Activated CD8-positive, alpha-beta memory T cell treated with anti-CD3 and anti-CD28 coated beads, Interleukin-2, amount 50 U/mL, for 4 hours (primary cell): Measurements from ENCODE around the gene GFAP.
"Not testable (repeated sequence)": the region's sequence is repeated elsewhere in the genome, so short reads cannot be mapped to it uniquely, and the experiment has no call there.

Experiments
- DNase-seq: peaks from one replicate; pipeline ENCODE4 v3.0.0-alpha.2; 2020

Gene GFAP

DNA sequence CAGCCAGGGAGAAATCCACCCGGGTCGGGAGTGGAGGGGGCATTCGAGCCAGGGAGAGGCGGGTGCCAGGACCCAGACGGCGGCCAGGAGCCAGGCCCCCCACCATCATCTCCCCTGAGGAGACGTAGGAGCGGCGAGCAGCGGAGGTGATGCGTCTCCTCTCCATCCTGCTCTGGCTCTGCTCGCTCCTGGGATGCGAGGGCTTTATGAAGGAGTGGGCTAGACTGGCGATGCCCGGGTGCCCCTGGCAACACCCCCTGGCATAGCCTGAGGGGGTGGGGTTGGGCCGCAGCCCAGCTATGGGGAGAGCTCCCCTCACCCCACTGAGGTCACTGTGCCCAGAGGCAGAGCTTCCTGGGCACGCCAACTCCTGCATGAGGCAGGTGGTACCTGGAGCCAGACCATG, at the start of gene GFAP:
GFAP (minus strand) TSS at position 180 of the 406 bp plus-strand sequence; CDS start at position 166, 14 bp downstream.
- DNase-seq = no peak

DNA sequence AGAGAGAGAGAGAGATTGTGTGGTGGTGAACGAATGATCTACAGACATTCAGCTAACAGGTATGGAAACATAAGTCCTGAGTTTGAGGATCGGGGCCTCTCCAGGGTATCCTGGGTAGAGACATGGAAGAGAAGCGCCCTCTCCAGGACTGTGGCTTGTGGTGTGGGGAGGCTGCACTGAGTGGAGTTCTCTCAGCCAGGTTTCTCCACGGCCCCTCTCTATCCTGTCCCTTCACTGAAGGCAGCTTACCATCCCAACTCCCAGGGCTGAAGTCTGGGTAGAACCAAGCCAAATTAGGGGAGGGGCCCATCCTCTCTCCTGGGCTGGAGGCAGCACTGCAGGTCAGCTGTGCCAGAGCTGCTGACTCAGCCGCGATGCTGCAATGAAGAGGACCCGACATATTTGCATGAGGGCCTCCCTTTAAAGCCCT, 46.6 kb upstream of the GFAP start:
- no peak for DNase-seq

- DNase-seq = no peak
Observed at GRCh38 chr17:44960691-44961090, 45.4 kb upstream of the GFAP start.

GRCh38 chr17:44959821-44960531, 44.7 kb upstream of the GFAP start:
- peak; percentile 56 for DNase-seq

DNA sequence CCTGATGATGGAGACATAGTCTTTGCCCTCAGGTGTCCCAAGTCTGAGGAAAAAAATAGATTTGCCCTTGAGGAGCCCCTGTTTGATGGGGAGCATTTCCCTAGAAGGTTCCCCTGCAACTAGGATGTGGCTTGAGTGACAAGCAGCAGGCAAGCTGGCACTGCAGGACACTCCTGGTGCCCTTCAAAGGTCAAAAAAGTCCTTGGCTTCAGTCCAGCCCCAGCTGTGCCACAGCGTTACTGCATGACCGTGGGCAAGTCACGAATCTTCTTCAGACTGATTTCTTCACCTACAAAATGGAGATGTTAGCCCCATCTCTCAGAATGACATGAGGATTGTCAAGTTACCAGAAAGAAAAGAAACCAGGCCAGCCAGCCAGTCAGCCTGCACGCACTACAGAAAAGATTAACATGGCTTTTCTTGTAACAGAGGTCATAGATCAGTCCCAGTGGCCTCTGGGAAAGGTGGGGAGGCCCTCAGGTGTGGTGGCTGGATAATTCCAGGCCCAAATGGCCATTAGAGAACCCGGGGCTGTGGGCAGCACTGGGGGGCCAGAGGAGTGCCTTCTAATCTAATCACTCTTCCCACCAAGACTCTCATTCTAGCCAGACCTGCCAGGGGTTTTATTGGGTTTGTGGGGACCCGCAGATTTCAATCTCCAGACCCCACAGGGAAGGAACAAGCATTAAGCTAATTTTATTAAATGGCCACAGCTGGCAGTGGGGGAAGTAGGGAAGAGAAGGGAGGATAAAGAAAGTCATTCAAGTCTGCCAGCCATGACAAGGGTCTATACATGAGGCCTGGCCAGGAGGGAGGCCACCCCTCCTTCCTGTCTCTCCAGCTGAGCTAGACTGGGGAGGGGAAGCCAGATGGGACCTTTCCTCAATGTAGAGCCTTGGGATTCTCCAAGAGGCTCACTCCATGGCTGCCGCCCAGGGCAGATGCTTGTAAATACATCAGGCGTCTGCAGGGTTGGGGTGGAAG, 42.0 kb upstream of the GFAP start:
- DNase-seq = no peak

GRCh38 chr17:44955674-44956425, 40.5 kb upstream of the GFAP start:
- DNase-seq = no peak

DNA sequence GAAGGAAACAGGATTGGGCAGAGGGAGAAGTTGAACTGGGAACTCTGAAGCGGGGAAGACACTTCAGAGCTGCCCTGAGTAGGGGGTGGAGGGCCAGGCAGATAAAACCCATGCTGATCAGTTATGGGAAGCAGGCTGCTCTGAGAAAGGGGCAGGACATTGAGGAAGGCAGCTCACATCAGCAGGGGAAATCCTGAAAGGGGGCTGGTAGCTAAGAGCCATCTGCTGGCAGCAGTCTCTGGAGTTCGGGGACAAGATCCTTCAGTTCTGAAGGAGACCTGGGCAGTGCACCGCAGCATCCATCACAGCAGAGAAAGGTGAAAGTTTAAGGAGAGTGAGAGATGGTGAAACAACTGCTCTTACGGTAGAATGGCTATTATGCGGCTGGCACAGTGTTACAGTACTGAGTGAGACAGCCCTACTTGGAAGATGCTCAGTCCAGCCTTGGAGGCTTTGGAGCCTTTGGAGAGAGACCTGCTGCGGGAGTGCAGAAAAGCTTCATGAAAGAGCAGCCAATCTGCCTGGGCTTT, 37.7 kb upstream of the GFAP start:
- DNase-seq = no peak

GRCh38 chr17:44948315-44948795, 33.1 kb upstream of the GFAP start:
- no peak for DNase-seq

DNA sequence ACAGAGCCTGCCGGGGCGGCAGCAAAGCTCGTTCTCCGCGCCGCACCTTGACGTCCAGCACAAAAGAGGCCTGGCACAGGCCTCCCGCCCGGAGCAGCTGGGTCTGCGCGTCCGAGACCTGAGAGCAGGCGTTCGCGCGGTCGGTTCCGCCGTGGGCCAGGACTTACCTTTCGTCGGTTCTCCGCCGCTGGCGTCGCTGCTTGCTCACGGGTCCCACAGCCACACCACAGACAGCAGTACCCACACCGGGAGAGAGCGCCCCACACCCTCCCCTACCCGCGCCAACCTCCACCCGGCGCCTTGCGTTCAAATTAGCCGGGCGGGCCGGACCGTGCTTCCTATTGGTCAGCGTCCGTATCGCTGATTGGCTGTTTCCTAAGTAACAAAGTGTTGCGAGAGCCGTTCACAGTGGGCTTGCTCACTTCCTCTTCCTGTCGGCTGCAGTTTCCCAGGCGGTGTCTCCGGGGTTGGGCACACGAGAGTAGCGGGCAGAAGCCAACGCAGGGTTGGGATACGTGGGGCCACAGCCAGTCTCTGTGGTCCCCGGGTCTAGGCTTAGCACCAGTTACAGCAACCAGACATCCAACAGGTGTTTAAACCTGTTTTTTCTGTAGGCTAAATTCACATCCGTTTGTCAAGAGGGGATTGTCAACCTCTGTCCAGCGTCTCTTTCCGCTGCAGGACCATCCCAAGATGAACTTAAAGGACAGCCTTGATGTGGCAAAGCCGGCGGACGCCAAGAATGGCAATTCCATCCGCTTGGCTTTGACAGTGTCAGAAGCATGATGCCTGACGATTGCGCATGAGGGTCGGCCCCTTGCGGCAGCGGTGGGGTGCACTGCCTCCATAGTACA, 32.4 kb upstream of the GFAP start, which contains the start of gene KIF18B:
KIF18B (minus strand) TSS at position 313 of the 854 bp plus-strand sequence. CDS start 11,429 bp downstream, outside the sequence.
- DNase-seq = peak; percentile 82

GRCh38 chr17:44945652-44946051, 30.4 kb upstream of the GFAP start:
- DNase-seq = not testable (repeated sequence)

DNA sequence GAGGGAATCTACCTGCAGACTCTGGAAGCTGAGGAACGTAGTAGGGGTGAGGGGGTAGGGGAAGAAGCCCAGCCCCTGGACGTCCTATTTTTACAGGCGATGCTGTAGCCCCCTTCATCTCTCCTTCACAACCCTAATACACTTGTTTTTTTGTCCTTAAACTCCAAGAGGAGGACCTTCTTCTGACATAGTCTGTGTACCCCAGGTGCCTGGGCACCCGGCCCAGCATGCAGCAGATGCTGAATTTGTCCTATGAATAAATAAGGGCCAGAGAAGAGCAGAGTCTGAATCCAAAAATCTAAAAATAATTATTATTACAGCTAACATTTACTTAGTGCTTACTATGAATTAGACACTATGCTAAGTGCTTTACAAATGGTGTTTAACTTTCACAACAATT, 27.2 kb upstream of the GFAP start:
- DNase-seq = no peak

GRCh38 chr17:44941712-44942331, 26.5 kb upstream of the GFAP start:
- DNase-seq = no peak

DNA sequence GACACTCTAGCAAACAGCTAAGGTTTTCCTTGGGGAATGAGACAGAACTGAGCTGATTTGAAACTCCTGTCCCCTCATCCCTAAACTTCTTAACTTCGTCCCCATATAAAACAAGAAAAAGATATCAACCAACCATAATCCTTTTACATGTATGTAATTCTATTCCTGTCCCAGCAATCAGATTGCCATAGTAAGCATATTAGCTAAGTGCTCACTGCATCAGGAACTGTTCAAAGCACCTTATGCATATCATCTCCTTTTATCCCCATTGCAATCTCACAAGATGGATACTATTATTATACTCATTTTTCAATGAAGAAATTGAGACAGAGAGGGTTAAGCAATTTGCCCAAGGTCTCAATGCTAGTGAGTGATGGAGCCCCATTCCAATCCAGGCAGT, 25.5 kb upstream of the GFAP start:
- no peak for DNase-seq

- no peak for DNase-seq
Observed at GRCh38 chr17:44940317-44940716, 25.0 kb upstream of the GFAP start.

GRCh38 chr17:44935116-44935515, 19.8 kb upstream of the GFAP start:
- DNase-seq = no peak

- no peak for DNase-seq
Observed at GRCh38 chr17:44934745-44935105, 19.4 kb upstream of the GFAP start.

DNA sequence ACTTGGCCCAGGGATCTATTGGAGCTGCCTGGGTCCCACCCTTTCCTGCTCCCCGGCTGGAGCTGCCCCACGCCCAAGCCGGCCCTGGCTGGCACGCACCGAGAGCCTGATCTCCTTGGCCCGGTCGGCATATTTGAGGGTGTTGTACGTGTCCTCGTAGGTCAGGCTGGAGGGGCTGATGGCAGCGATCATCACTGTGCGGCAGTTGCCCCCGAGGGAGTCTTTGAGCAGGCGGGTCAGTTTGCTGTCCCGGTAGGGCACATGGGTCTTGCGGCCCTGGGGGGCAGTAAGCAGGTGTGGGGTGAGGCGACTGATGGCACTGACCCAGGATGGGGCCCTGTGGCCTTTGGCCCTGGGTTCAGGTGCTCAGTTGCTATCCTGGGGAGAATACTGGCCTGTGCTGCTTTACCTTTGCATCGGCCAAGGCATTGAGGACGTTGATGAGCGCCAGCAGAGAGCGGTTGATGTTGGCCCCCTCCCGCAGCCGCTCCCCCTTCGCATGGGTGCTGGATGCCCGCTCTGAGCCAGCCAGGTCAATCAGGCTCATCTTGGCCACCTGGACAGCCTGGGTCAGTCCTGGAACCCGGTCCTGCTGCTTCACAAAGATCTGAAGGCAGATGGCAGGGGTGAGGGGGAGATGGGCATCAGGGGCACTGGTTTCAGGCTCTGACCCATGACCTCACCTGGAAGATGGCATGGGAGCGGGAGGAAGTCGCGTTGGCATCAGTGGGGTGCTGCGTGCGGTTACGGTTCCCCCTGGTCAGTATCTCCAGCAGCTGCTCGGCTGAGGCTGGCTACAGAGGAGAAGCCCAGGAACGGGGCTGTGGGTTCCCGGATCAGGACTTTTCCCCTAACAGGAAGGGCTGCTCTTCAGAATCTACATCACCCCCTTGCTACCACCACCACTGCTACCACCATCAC, 18.8 kb upstream of the GFAP start:
- DNase-seq = no peak

DNA sequence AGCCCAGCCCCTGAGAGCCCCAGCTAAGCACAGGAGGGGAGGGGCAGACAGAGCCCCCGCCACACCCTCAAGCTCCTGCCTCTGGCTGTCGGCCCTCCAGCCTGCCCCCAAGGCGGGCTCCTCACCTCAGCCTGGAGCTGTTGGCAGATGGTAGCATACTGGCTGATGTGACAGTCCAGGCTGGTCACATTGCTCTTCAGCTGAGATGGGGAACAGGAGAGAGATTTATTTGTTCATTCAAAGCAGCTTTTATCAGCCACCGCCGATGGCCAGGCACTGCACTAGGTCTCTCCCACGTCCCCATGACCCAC, 17.4 kb upstream of the GFAP start:
- DNase-seq = no peak

GRCh38 chr17:44932096-44932786, 16.9 kb upstream of the GFAP start:
- DNase-seq = no peak

GRCh38 chr17:44931376-44931775, 16.1 kb upstream of the GFAP start:
- no peak for DNase-seq
